ENCODE results near the gene AQP2.

AQP2 gene

GRCh38 chr12:49950273-49951251 is at the start of gene AQP2:
Gene AQP2 (plus strand): TSS chr12:49950737. CDS start chr12:49950831, 94 bp downstream.
- no peak for ATAC-seq

GRCh38 chr12:49901026-49901425 is 49.5 kb upstream of the AQP2 start:
- no peak for ATAC-seq
- TF ChIP-seq PPARA (CRISPR knock-in tag; IDR thresholded peaks at IDR 0.05; ENCODE audit: borderline replicate concordance) (no peak), GLIS3 (CRISPR knock-in tag; IDR thresholded peaks at IDR 0.05) (no peak), TCF4 (CRISPR knock-in tag; IDR thresholded peaks at IDR 0.05; ENCODE audit: borderline replicate concordance) (no peak), PATZ1 (CRISPR knock-in tag; IDR thresholded peaks at IDR 0.05; ENCODE audit: borderline replicate concordance) (no peak), TSHZ2 (CRISPR knock-in tag; IDR thresholded peaks at IDR 0.05) (no peak), ESRRG (CRISPR knock-in tag; IDR thresholded peaks at IDR 0.05) (no peak), TOX (CRISPR knock-in tag; IDR thresholded peaks at IDR 0.05; ENCODE audit: borderline replicate concordance) (no peak), CSRNP3 (CRISPR knock-in tag; IDR thresholded peaks at IDR 0.05) (no peak), ZNF70 (CRISPR knock-in tag; IDR thresholded peaks at IDR 0.05) (no peak)

More at GRCh38 chr12:49950273-49951251, at the start of gene AQP2:
- TF ChIP-seq OSR1 (CRISPR knock-in tag; IDR thresholded peaks at IDR 0.05), result no peak
- TF ChIP-seq CSRNP3 (CRISPR knock-in tag; IDR thresholded peaks at IDR 0.05), result no peak
- no peak for TF ChIP-seq ZFP30 (CRISPR knock-in tag; IDR thresholded peaks at IDR 0.05)
- TF ChIP-seq ZNF8 (CRISPR knock-in tag; IDR thresholded peaks at IDR 0.05), result no peak
- no peak for TF ChIP-seq PATZ1 (CRISPR knock-in tag; IDR thresholded peaks at IDR 0.05; ENCODE audit: borderline replicate concordance)
- TF ChIP-seq ZC3H10 (CRISPR knock-in tag; IDR thresholded peaks at IDR 0.05), result no peak
- no peak for TF ChIP-seq CREB5 (CRISPR knock-in tag; IDR thresholded peaks at IDR 0.05; ENCODE audit: low read depth)
- no peak for TF ChIP-seq GLIS3 (CRISPR knock-in tag; IDR thresholded peaks at IDR 0.05)
- TF ChIP-seq BACH2 (CRISPR knock-in tag; IDR thresholded peaks at IDR 0.05; ENCODE audit: borderline replicate concordance), result no peak
- no peak for TF ChIP-seq SNAI2 (CRISPR knock-in tag; IDR thresholded peaks at IDR 0.05)
- no peak for TF ChIP-seq TOX (CRISPR knock-in tag; IDR thresholded peaks at IDR 0.05; ENCODE audit: borderline replicate concordance)
- no peak for TF ChIP-seq POU6F1 (CRISPR knock-in tag; IDR thresholded peaks at IDR 0.05; ENCODE audit: borderline replicate concordance, low read depth)
- no peak for TF ChIP-seq ISL1 (CRISPR knock-in tag; IDR thresholded peaks at IDR 0.05)
- no peak for TF ChIP-seq RARB (CRISPR knock-in tag; IDR thresholded peaks at IDR 0.05)
- no peak for TF ChIP-seq ARNTL (CRISPR knock-in tag; IDR thresholded peaks at IDR 0.05; ENCODE audit: borderline replicate concordance, low read depth)
- TF ChIP-seq TCF4 (CRISPR knock-in tag; IDR thresholded peaks at IDR 0.05; ENCODE audit: borderline replicate concordance), result no peak
- TF ChIP-seq CSDC2 (CRISPR knock-in tag; IDR thresholded peaks at IDR 0.05), result no peak
- TF ChIP-seq ZNF70 (CRISPR knock-in tag; IDR thresholded peaks at IDR 0.05), result no peak
- TF ChIP-seq ZNF565 (CRISPR knock-in tag; conservative IDR thresholded peaks at IDR 0.05; ENCODE audit: low read depth), result no peak
